SK-N-SH treated with all-trans-retinoic acid at 6 μM for 48 hours (cell line): Measurements from ENCODE around the gene LRRC15.
A peak's percentile ranks its signal among the peaks of the same experiment; 100 is the strongest.

Source experiments
- ATAC-seq: fragments of 200-7000 bp; cut with Tn5 transposase; 3 replicates; pipeline ENCODE4 v1.9.1; 2020; ENCODE audit warnings: mild to moderate bottlenecking, moderate library complexity
- ARNTL ChIP-seq: fragments of 450-650 bp; formaldehyde crosslinking; IDR thresholded peaks from 2 replicates; pipeline ENCODE4 v1.5.0; 2020; ENCODE audit warnings: low read depth, mild to moderate bottlenecking, moderate library complexity, borderline replicate concordance
- BACH2 ChIP-seq: fragments of 250-450 bp; sonication (Bioruptor Pico); IDR thresholded peaks from 2 replicates; pipeline ENCODE4 v1.9.0; 2021; ENCODE audit warnings: mild to moderate bottlenecking, borderline replicate concordance
- CREB5 ChIP-seq: fragments of 250-450 bp; sonication (Bioruptor Pico); IDR thresholded peaks from 2 replicates; pipeline ENCODE4 v1.5.1; 2020; ENCODE audit warnings: low read depth, mild to moderate bottlenecking, moderate library complexity
- CSDC2 ChIP-seq: fragments of 250-450 bp; sonication (Bioruptor Pico); IDR thresholded peaks from 2 replicates; pipeline ENCODE4 v1.5.0; 2020; ENCODE audit warnings: mild to moderate bottlenecking, moderate library complexity
- ESRRG ChIP-seq: fragments of 250-450 bp; sonication (Bioruptor Pico); IDR thresholded peaks from 2 replicates; pipeline ENCODE4 v1.6.1; 2021; ENCODE audit warnings: mild to moderate bottlenecking
- GLIS3 ChIP-seq: fragments of 250-450 bp; sonication (Bioruptor Pico); IDR thresholded peaks from 2 replicates; pipeline ENCODE4 v1.5.0; 2020; ENCODE audit warnings: mild to moderate bottlenecking, moderate library complexity
- ISL1 ChIP-seq: fragments of 250-450 bp; sonication (Bioruptor Pico); IDR thresholded peaks from 2 replicates; pipeline ENCODE4 v2.1.2; 2022; ENCODE audit warnings: mild to moderate bottlenecking, moderate library complexity
- OSR1 ChIP-seq: fragments of 250-450 bp; sonication (Bioruptor Pico); IDR thresholded peaks from 2 replicates; pipeline ENCODE4 v1.8.0; 2022; ENCODE audit warnings: moderate library complexity, mild to moderate bottlenecking, inconsistent platforms
- PATZ1 ChIP-seq: fragments of 250-450 bp; sonication (Bioruptor Pico); IDR thresholded peaks from 2 replicates; pipeline ENCODE4 v1.8.0; 2020; ENCODE audit warnings: mild to moderate bottlenecking, moderate library complexity, borderline replicate concordance
- PPARA ChIP-seq: fragments of 250-450 bp; sonication (Bioruptor Pico); IDR thresholded peaks from 2 replicates; pipeline ENCODE4 v1.5.0; 2020; ENCODE audit warnings: mild to moderate bottlenecking, borderline replicate concordance
- RARB ChIP-seq: fragments of 250-450 bp; sonication (Bioruptor Pico); IDR thresholded peaks from 2 replicates; pipeline ENCODE4 v1.8.0; 2021; ENCODE audit warnings: mild to moderate bottlenecking, moderate library complexity
- TCF4 ChIP-seq: fragments of 250-450 bp; sonication (Bioruptor Pico); IDR thresholded peaks from 2 replicates; pipeline ENCODE4 v1.8.0; 2021; ENCODE audit warnings: mild to moderate bottlenecking, moderate library complexity, borderline replicate concordance
- TOX ChIP-seq: fragments of 250-450 bp; sonication (Bioruptor Pico); IDR thresholded peaks from 2 replicates; pipeline ENCODE4 v1.8.0; 2021; ENCODE audit warnings: mild to moderate bottlenecking, moderate library complexity, borderline replicate concordance
- ZC3H10 ChIP-seq: fragments of 250-450 bp; sonication (Bioruptor Pico); IDR thresholded peaks from 2 replicates; pipeline ENCODE4 v1.5.1; 2021; ENCODE audit warnings: mild to moderate bottlenecking, moderate library complexity
- ZFP3 ChIP-seq: fragments of 250-450 bp; sonication (Bioruptor Pico); IDR thresholded peaks from 2 replicates; pipeline ENCODE4 v1.5.0; 2020; ENCODE audit warnings: mild to moderate bottlenecking, moderate library complexity
- ZNF565 ChIP-seq: fragments of 450-650 bp; formaldehyde crosslinking; conservative IDR thresholded peaks from 2 replicates; pipeline ENCODE4 v1.5.0; 2020; ENCODE audit warnings: low read depth, mild to moderate bottlenecking, moderate library complexity
- ZNF70 ChIP-seq: fragments of 450-650 bp; formaldehyde crosslinking; IDR thresholded peaks from 2 replicates; pipeline ENCODE4 v1.5.0; 2020; ENCODE audit warnings: mild to moderate bottlenecking, moderate library complexity
- ZNF8 ChIP-seq: fragments of 450-650 bp; formaldehyde crosslinking; IDR thresholded peaks from 2 replicates; pipeline ENCODE4 v1.5.0; 2020; ENCODE audit warnings: mild to moderate bottlenecking, moderate library complexity
- TF ChIP-seq, protein P1 (sequence below): fragments of 250-450 bp; sonication (Bioruptor Pico); IDR thresholded peaks from 2 replicates; pipeline ENCODE4 v1.5.1; 2021; ENCODE audit warnings: mild to moderate bottlenecking, moderate library complexity
- TF ChIP-seq, protein P2 (sequence below): fragments of 250-450 bp; sonication (Bioruptor Pico); IDR thresholded peaks from 2 replicates; pipeline ENCODE4 v1.8.0; 2021; ENCODE audit warnings: low read depth, mild to moderate bottlenecking, moderate library complexity, borderline replicate concordance

LRRC15 gene

DNA sequence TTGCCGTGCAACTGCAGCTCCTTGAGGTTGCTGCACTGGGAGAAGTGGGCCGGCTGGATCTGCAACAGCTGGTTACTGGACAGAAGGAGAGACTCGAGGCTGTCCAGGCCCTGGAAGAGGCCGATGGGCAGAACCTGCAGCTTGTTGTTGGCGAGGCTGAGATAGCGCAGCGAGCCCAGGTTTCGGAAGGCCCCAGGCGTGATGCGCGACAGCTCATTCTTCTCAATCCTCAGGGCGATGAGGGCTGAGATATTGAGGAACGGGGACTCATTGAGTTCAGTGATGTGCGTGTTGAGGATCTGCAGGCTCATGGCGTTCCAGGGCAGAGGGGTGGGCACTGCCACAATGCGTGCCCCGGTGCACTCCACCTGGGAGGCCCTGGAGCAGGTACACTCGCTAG is 9.0 kb downstream of the LRRC15 start (continued):
- TF ChIP-seq, protein P1, sequence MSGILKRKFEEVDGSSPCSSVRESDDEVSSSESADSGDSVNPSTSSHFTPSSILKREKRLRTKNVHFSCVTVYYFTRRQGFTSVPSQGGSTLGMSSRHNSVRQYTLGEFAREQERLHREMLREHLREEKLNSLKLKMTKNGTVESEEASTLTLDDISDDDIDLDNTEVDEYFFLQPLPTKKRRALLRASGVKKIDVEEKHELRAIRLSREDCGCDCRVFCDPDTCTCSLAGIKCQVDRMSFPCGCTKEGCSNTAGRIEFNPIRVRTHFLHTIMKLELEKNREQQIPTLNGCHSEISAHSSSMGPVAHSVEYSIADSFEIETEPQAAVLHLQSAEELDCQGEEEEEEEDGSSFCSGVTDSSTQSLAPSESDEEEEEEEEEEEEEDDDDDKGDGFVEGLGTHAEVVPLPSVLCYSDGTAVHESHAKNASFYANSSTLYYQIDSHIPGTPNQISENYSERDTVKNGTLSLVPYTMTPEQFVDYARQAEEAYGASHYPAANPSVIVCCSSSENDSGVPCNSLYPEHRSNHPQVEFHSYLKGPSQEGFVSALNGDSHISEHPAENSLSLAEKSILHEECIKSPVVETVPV (CRISPR knock-in tag): no peak
- no peak for TF ChIP-seq RARB (CRISPR knock-in tag)
- no peak for TF ChIP-seq BACH2 (CRISPR knock-in tag)
- no peak for TF ChIP-seq ZNF8 (CRISPR knock-in tag)
- no peak for TF ChIP-seq TOX (CRISPR knock-in tag)

- TF ChIP-seq BACH2 (CRISPR knock-in tag): no peak
- TF ChIP-seq, protein P1 (CRISPR knock-in tag): no peak
- no peak for TF ChIP-seq OSR1 (CRISPR knock-in tag)
- no peak for TF ChIP-seq ARNTL (CRISPR knock-in tag)
- no peak for TF ChIP-seq CREB5 (CRISPR knock-in tag)
- TF ChIP-seq TCF4 (CRISPR knock-in tag): no peak
- no peak for TF ChIP-seq CSDC2
- TF ChIP-seq PATZ1 (CRISPR knock-in tag): no peak
- ATAC-seq: peak; percentile 43; the same call in 1 of the 3 replicates
Observed at GRCh38 chr3:194357681-194358080, 11.9 kb downstream of the LRRC15 start.

GRCh38 chr3:194355379-194355778 is 14.2 kb downstream of the LRRC15 start:
- ATAC-seq: no peak
- TF ChIP-seq PPARA (CRISPR knock-in tag) (no peak), BACH2 (CRISPR knock-in tag) (no peak), ZNF565 (CRISPR knock-in tag) (no peak), ZNF70 (CRISPR knock-in tag) (no peak), RARB (CRISPR knock-in tag) (no peak), ESRRG (CRISPR knock-in tag) (no peak)
- TF ChIP-seq, protein P2, sequence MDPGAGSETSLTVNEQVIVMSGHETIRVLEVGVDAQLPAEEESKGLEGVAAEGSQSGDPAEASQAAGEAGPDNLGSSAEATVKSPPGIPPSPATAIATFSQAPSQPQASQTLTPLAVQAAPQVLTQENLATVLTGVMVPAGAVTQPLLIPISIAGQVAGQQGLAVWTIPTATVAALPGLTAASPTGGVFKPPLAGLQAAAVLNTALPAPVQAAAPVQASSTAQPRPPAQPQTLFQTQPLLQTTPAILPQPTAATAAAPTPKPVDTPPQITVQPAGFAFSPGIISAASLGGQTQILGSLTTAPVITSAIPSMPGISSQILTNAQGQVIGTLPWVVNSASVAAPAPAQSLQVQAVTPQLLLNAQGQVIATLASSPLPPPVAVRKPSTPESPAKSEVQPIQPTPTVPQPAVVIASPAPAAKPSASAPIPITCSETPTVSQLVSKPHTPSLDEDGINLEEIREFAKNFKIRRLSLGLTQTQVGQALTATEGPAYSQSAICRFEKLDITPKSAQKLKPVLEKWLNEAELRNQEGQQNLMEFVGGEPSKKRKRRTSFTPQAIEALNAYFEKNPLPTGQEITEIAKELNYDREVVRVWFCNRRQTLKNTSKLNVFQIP: no peak

DNA sequence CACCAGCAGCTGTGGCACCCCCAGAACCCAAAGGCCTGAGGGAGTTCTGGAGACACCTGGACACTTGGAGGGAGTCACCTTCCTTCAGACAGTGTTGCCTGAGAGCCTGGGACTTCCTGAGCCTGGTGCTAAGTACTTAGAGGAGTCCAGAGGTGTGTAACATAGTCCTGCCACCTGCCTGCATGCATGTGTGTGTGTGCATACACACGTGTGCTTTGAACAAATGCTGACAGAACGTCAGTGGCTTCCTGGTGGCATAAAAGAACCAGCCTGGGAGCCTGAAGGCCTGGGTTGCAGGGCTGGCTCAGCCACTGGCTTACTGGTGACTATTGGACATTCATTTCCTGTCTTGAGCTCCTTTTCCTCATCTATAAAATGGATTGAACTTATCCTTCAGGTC is 15.2 kb downstream of the LRRC15 start:
- ATAC-seq: no peak
- no peak for TF ChIP-seq GLIS3 (CRISPR knock-in tag)
- no peak for TF ChIP-seq RARB (CRISPR knock-in tag)
- TF ChIP-seq ISL1 (CRISPR knock-in tag): no peak
- TF ChIP-seq ZFP3 (CRISPR knock-in tag): no peak
- no peak for TF ChIP-seq ZC3H10 (CRISPR knock-in tag)
- TF ChIP-seq OSR1 (CRISPR knock-in tag): no peak
- no peak for TF ChIP-seq ZNF70 (CRISPR knock-in tag)
